CD4-positive, alpha-beta T cell treated with Interferon gamma for 1 hour (primary cell): ENCODE results near the gene CCDC88C.
"Not testable (repeated sequence)": the region's sequence is repeated elsewhere in the genome, so short reads cannot be mapped to it uniquely, and the experiment has no call there.

ENCODE experiments used
- DNase-seq: peaks from one replicate; pipeline ENCODE4 v3.0.0-alpha.2; 2020

Gene CCDC88C

DNA sequence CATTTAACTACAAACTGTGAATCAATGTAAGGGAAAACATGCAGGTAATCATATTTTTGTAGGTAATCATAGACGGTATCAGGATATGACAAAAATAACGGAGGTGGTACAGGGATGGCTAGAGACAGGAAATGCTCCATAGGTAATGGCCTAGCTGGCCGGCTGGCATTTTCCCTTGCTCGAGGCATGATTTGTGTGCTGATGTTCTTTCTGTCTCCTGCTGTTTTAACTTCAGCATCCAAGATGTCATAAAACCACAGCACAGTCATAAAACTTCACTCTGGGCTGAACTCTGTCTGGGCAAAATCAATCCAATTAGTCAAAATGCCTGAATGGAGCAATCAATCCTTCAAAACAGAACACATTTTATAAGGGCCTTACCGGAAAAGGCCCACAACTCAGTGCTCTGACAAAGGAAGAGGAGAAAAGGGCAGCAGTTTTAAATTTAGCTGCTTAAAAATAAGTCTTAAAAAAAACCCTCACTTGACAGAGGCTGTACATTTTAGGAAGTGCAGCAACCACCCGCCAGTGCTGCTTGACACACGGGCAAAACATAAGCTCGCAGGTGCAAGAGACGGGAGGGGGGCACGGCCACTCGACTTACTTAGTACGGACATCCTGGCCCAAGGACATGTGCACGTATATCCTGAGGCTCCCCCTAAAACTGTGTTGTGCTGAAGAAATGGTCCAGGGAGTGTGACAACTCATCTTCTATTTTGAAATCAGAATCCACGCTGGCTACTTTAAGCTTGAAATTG lies 132.7 kb downstream of the CCDC88C start:
- no peak for DNase-seq

DNA sequence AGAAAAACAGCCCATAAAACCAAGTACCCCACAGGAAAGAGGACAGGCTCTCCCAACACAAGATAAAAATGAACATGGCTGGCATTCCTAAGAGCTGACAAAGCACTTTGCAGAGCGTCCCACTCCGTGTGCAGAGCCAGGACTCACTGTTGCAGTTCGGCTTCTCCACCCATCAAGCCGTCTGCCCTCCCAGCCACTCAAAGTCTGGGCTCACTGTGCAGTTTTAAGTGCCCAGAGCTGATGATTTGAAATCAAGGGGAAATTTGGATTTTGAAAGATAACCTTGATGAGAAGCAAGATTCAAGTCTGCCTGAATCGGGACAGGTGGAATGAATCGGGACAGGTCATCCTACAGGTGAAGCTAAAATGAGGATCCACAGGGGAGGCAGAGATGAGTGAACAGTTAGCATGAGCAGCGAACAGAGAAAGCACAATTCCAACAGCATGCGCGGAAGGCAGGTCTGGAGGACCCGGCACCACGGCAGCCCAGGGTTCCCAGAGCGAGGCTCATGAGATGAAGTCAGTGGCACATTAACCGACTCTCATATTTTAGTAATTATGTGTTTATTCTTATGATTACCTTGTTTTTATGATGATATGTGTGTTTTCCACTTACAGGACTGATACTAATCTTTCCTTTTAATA lies 133.4 kb downstream of the CCDC88C start:
- no peak for DNase-seq

DNA sequence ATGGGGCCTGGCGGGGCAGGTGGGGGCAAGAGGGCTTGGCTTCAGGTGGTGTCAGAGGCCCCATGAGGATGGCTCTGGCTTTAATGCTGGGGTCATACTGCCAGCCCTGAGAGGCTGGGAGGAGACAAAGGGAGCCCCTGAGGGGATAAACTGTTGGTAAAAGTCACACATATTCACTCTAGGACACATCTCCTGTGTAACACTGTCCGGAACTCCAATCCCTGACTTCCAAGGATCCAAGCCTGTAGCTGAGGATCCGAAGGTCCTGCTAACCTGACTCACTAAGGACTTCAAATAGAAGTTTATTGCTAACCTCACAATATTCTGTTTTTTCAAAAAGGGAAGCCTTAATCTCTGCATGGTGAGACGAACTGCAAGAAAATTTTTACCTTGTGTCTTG lies 134.0 kb downstream of the CCDC88C start:
- DNase-seq, result no peak

DNA sequence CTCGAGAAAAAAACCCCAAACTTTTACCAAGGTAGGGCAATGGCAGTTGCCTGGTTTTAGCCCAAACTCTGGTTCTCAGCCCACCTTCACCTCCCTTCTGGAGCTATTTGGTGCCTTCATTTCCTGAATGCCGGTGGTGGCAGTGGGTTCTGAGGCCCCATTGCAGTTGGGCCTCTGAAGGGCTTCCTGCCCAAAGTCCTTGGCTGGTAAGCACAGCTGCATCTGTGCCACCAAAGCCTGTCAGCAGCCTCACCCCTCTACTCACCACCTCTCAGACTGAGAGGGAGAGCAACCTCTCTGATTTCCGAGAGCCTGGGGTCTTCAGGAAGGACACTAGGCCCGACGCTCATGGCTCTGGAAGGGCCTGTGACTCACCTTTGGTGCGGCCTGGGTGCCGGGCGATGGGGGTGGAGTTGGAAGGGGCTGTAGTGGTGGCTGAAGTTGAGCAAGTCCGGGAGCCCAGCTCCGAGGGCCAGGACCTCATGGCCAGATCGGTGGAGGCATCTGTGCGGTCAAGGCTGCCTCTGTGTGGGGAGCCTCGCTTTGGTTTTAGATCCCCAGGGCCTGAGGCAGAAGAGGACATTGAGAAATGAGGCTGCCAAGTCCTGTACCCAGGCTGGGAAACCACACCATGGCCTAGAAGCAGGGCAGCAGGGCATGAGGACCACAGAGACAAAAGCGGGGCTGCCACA lies 134.5 kb downstream of the CCDC88C start:
- DNase-seq, result no peak

DNA sequence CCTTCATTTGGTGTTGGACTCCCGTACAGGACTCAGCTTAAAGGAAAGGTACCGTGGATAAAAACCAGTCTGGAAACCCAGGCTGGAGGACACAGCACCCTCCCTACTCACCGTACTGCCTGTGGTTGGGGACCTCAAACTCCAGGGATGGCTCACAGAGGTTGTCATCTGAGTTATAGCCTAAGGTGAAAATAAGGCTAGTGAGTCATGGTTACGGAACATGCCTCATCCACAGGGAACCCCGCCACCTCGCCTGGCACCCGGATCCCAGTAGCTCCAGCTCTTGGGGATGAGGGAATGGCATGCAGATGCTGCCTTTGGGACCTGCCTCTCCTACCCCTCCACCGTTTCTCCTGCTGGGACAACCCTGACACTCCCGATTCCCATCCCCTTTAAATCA lies 136.3 kb downstream of the CCDC88C start:
- no peak for DNase-seq

DNA sequence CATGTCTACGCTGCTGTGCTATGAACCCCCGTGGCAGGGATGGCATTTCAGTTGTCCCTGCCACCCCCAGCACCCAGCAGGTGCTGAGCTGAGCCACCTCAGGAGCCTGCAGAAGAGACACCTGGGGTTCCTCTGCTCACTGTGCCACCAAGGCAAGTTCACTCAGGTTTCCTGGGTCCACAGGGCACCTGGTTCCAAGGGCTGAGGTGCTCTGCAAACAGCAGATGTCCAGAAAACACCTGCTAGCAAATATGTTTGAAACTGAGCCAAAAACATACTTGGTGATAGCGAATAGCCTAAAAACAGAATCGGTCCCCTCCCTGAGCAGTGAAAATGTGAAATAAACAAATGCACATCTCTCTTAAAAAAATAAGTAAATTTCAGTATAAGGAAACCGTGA lies 137.5 kb downstream of the CCDC88C start:
- no peak for DNase-seq

DNA sequence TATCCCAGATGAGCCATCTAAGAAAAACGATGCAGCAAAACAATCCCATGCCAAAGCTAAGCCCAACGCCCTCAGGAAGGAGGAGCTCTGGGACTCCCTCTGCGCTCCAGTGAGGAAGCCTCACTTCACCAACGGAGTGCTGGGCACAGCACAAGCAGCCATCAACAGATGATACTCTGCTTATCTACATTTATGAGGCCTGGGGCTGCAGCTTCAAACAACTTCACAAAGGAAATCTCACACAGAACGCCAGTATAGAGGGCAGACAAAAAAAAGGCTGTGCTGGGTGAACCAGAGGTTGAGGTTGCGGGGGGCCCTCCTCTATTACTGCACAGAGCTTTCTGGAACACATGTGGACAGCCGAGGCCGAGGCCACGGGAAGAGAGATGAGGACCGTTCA lies 138.3 kb downstream of the CCDC88C start:
- DNase-seq, result no peak

DNA sequence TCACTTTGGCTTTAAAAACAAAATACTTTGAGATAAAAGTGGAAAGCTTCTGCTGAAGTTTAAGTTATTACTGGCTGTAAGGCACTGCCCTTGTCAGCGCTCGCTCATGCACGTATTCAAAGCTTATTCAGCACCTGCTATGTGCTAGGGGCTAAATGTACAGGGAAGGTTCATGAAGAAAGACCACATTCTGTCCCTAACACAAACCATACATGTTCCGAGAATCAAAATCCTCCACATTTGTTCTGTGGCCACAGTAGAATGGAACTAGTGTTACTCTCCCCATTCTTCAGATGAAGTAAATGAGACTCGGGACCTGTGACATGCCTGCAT lies 139.3 kb downstream of the CCDC88C start:
- DNase-seq, result no peak

DNA sequence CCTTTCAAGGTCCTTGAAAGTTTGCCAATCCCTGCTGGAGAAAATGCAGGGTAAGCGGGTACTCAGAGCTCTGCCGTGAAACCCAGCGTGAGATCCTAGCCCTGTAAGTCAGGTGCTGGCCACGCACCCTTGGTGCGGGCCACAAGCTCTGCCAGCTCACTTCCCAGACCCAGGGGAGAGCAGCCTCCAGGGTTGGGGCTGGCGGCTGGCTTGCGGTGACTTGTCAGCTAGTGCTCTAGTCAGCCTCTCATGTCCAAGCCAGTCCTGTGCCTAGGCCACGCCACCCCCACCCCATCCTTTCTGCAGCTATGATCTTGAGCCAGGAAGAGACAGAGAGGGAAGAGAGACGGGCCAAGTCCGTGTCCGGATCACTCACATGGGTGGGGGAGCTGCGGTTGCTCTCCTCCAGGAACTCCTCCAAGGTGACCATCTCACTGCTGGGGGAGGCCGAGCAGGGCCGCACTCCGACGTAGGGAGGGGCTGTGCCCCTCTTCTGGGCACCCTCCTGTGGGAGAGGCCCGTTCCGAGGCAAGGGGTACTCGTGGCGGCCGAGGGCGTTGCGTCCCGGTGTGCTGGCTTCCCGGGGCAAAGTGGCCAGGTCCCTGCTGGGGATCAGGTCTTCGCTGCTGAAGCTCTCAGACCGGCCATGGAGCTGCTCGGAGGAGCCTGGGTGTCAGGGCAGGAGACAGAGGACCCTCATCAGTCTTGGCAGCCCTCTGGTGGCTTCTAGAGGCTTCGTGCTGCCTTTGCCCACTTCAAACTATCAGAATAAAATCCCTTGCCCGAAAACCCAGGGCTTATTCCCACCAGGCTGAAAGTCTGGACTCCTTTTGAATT lies 139.9 kb downstream of the CCDC88C start:
- DNase-seq, result no peak

DNA sequence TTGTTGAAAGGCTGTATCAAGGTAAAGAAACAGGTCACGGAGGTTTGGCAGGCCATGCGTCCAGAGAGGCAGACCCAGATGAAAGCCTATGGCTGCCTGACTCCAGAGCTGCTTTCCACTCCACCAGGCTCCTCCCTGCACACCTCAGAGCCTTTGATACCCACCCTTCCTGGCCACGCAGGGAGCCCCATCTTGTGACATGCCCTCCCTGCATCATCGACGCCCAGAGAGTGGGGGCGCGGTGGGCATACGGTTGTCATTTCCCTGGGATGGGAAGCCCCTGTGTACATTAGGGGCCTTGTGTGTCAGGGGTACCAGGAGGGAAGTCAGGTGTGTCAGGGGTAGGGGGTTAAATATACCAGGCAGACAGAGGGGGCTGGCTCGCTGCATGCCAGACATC lies 142.8 kb downstream of the CCDC88C start:
- no peak for DNase-seq

DNA sequence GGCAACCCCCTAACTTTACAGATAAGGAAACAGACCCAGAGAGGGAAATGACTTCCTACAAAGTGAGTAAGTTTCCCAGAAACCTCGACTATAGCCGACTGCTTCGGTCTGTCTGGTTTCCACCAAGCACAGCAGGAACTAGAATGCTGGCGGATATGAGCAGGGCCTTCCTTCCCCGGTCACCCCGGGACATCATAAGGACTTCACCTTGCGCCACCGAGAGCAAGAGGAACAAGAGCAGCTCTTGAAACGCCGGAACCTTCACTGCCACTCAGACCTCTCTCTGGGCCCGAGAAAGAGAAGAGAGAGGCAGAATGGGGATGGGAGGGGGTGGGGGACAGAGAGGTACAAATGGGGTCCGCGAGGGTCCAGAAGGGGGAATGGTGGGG lies 143.7 kb downstream of the CCDC88C start:
- no peak for DNase-seq

DNA sequence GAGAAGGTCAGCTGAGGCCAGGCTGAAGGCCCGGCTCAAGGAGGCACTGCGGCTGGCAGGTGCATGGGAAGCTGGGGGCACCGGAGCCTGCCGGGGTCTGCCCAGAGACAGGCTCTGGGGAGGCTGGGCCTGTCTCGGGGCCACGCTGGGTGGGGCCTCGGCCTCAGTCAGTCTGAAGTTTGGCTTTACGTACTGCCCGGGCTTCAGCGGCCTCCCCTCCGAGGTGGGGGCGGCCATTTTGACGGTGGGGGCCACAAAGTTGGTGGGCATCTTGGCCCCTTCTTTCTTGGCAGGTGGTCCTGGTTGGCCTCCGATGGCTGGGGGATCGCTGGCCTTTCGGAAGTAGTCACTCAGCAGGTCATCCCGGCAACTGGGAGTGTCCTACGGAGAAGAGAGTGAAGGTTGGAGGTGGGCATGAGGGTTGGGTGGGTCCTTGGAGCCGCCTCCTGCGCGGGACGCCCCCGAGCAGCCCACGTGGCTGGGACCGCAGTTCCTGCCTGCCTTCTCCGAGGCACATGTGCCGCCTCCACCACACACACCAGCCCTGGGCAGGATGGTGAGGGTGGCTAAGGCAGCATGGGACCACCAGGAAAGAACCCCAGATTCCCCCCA lies 144.2 kb downstream of the CCDC88C start:
- DNase-seq, result no peak

DNA sequence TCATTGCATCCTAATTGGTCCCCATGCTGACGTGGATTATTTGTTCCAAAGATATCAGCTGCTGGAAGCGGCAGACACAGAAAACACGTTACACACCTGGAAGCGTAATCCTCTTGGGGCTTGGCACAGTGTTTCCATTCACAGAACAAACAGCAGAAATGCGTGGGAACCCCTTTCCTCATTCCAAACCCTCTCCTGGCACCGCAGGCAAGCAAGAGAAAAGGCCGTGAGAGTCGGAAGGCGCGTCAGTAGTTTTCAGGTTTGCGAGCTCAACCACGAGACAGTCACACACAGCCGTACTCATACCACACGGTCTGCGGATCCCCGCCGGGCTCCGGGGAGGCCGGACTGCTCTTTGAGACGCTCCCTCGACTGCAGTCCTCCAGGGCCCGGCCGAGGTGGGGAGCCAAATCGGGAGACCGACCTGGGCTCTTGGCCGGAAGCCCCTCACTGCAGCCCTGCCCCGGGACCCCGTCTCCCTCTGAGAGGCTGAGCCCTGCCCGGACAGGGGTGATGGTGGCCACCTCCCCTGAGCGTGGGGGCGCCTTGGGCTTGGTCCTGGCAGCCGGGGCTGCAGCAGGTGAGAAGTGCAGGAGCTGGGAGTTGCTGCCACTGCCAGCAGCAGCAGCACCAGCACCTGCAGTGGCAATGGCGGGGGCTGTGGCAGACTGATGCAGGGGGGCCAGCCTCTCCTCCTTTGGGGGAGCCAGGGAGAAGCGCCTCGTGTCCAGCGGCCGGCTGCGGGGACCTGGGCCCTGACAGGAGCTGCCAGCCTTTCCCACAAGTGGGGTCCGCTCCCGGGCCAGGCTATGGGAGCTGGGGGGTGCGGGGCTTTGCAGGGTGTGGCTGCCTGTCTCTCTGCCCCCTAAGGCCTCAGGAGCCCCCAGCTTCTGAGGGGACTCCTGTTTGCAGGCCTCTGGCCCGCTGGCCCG lies 145.0 kb downstream of the CCDC88C start:
- no peak for DNase-seq

DNA sequence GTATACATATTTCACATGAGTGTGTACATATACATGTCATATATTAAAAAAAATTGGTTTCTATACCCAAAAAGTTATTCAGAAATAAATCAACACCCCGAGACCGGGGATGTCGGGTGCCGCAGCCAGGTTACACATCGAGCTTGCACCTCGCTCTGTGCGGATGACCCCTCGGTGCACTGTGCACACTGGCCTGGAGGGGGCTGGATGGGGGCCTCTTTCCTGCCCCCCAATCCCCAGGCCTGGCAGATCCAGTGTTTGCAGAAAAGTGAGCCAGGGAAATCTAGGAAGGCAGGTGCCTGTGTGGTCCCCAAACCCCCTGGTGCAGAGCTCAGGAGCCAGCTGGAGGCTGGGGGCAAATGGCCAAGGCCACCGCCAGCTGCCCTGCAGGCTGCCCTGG lies 146.0 kb downstream of the CCDC88C start:
- DNase-seq, result no peak

DNA sequence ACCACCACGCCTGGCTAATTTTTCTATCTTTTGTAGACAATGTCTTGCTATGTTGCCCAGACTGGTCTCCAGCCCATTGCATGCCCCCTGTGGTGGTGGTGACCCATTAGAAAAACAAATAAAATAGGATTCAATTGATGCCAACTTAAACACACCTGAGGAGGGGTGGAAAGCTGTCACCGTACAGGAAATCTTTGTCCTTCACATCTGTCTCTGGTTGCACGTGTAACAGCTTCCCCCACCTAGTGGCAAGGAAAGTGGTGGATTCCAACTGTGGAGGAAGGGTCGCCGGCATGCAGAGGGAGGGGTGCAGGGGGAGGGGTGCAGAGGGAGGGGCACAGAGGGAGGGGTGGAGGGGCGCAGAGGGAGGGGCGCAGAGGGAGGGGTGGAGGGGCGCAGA lies 147.0 kb downstream of the CCDC88C start:
- no peak for DNase-seq

DNA sequence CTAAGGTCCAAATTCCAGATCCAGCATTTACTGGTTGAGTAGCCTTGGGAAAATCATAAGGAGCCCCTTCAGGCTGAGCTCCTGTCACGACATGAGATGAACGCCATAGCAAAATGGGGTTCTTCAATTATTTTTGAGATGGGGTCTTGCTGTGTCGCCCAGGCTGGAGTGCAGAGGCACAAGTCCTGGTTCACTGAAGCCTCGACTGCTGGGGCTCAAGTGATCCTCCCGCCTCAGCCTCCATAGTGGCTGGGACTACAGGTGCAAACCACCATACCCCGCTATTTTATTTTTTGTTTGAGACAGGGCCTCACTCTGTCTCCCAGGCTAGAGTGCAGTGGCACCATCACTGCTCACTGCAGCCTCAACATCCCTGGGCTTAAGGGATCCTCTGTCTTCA lies 147.4 kb downstream of the CCDC88C start:
- no peak for DNase-seq

DNA sequence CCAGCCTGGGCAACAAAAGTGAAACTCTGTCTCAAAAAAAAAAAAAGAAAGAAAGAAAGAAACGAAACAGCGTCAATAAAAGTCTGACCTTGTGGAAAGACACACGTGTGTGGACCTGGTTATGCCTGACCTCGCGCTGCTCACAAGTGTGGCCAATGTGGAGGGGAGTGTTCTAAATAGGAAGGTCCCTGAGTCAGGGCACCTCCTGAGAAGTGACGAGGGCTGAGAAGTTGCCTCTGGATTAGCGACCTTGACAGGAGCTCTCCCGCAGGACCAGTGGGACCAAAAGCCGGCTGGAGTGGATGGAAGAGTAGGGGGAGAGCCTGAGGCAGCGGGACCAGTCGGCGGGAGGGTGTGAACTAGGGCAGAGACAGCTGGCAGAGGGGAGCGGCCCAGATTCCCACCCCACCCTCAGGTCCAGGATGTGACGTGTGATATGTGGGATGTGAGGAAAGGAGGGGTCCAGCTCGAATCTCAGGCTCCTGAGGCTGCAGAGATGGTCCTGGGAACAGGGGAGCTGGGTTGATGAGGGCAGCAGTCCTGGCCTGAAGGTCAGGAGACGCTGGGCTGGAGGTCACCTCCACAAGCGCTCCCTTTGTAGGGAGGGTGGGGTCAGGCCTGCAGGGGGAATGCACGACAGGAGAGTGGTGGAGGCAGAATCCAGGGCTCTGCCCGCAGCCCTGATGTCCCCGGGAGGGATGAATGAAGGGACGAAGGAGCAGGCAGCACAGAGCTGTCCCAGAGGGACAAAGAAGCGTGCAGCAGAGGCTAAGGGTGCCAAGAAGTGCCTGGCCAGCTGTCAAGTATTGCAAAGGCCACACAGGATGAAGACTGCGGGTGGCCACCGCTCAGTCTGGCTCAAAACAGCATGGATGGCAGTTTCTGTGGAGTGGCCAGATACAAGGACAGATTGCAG lies 148.3 kb downstream of the CCDC88C start:
- DNase-seq, result no peak

DNA sequence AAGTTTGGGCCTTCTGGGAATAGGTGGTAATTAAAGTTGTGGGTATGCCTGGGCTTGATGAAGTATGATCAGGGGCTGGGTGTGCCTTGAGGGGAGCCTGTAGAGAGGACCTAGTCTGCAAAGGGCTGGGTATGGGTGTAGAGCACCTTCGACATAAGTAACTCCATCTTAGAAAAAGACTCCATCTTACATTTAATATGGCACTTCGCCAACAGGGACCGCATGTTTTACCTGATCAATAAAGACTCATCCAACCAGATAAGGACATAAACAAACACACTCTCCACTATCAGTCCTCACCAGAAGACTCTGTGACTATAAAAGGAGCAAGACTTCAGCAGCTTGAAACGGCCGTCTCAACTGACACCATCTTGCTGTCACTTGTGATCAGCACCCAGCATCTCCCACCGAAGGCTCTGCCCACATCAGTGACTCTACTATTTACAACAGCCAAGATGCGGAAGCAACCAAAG lies 149.6 kb downstream of the CCDC88C start:
- DNase-seq, result no peak

DNA sequence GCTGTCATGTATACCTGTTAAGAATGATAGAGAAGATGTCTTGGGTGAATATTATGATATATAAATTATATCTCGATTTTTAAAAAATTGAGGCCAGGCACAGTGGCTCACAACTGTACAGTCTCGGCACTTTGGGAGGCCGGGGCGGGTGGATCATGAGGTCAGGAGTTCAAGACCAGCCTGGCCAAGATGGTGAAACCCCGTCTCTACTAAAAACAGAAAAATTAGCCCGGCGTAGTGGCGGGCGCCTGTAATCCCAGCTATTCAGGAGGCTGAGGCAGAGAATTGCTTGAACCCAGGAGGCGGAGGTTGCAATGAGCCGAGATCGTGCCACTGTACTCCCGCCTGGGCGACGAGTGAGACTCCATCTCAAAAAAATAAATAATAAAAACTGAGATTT lies 151.3 kb downstream of the CCDC88C start:
- DNase-seq, result not testable (repeated sequence)

DNA sequence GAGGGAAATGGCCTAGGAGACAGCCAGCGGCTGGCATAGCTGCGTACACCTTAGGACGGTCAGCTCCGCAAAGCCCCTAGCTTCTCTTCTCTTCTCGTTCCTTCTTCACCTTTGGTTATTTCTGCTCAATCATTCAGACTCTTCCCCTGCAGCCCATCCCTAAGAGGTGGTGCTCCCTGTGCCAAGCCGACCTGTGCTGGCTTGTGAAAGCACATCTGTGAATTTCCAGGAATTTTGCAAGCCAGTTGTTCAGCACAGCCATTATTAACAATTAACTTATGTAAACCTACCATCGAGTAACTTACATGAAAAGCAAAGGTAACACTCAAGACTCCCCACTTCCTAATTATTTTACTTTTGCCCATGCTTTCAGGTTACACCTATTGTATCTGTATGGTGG lies 152.2 kb downstream of the CCDC88C start:
- no peak for DNase-seq
